GM23338 (cell line): Measurements from ENCODE around the gene KLC4. TPM values are rescaled to one million over a fixed set of nuclear protein-coding genes. Genes with fewer than 3 reads are reported as not detected.

Source experiments
- CREB1 ChIP-seq: fragments of 250-450 bp; sonication (Bioruptor Pico); IDR thresholded peaks from 2 replicates; pipeline ENCODE4 v1.5.0; 2020; ENCODE audit warnings: low read depth, mild to moderate bottlenecking, moderate library complexity
- ETS1 ChIP-seq: IDR thresholded peaks from 2 replicates; pipeline ENCODE4 v1.6.1; 2016; ENCODE audit warnings: antibody characterized with exemption
- EZH2 ChIP-seq: fragments of 200-600 bp; sonication (generic); IDR thresholded peaks from one replicate; pipeline ENCODE4 v1.8.0; 2017; ENCODE audit warnings: antibody characterized with exemption, mild to moderate bottlenecking, low read depth; ENCODE audit not compliant: unreplicated experiment
- EZH2phosphoT487 ChIP-seq: fragments of 200-600 bp; sonication (generic); IDR thresholded peaks from one replicate; pipeline ENCODE4 v1.8.1; 2018; ENCODE audit warnings: antibody characterized with exemption; ENCODE audit not compliant: unreplicated experiment
- JUNB ChIP-seq: IDR thresholded peaks from one replicate; pipeline ENCODE4 v1.6.1; 2016; ENCODE audit warnings: antibody characterized with exemption; ENCODE audit not compliant: unreplicated experiment
- NANOG ChIP-seq: IDR thresholded peaks from 2 replicates; pipeline ENCODE4 v1.6.1; 2016; ENCODE audit warnings: antibody characterized with exemption, borderline replicate concordance
- POLR2AphosphoS5 ChIP-seq: IDR thresholded peaks from 2 replicates; pipeline ENCODE4 v1.6.1; 2016; ENCODE audit warnings: antibody characterized with exemption, low read depth
- REST ChIP-seq: IDR thresholded peaks from one replicate; pipeline ENCODE4 v1.6.1; 2018; ENCODE audit warnings: antibody characterized with exemption; ENCODE audit not compliant: unreplicated experiment
- STAT1 ChIP-seq: IDR thresholded peaks from one replicate; pipeline ENCODE4 v1.6.1; 2016; ENCODE audit warnings: antibody characterized with exemption; ENCODE audit not compliant: unreplicated experiment
- ZNF331 ChIP-seq: fragments of 250-450 bp; sonication (Bioruptor Pico); IDR thresholded peaks from 2 replicates; pipeline ENCODE4 v1.5.0; 2020; ENCODE audit warnings: low read depth, mild to moderate bottlenecking, moderate library complexity
- ZNF462 ChIP-seq: fragments of 250-450 bp; sonication (Bioruptor Pico); IDR thresholded peaks from 2 replicates; pipeline ENCODE4 v1.5.0; 2020; ENCODE audit warnings: mild to moderate bottlenecking, moderate library complexity
- polyA plus RNA-seq: library from polyadenylated mRNA; unstranded; fragments of >200 nt; fragmentation: Nextera tagmentation; extraction: Ambion mirVana; gene quantifications from 2 replicates; pipeline ENCODE4 v1.2.1, GENCODE V29; 2016
- total RNA-seq: library from RNA; depleted of rRNA; stranded (reverse); fragments of >200 nt; shearing (Covaris generic); gene quantifications from 2 replicates; pipeline ENCODE4 v1.2.3, GENCODE V29; 2014

The KLC4 gene
- total and polyA plus RNA-seq, 2 experiments from 2014 or later = 14.9 to 17.4 TPM

GRCh38 chr6:43033496-43034189 is 25.8 kb upstream of the KLC4 start (continued):
- TF ChIP-seq ZNF462 (CRISPR knock-in tag) (no peak), CREB1 (CRISPR knock-in tag) (no peak), ZNF331 (no peak), NANOG (no peak), JUNB (no peak), EZH2 (no peak), REST (no peak), EZH2phosphoT487 (no peak), STAT1 (no peak), POLR2AphosphoS5 (no peak), ETS1 (no peak)
